Activated CD4-positive, alpha-beta T cell treated with anti-CD3 and anti-CD28 coated beads, Interleukin-2, Interleukin-6, amounts not matched to agents 100 ng/mL and 50 ng/mL, durations not matched to agents 16 hours and 8 hours (primary cell): Measurements from ENCODE around the gene CPED1.
"Not testable (repeated sequence)": the region's sequence is repeated elsewhere in the genome, so short reads cannot be mapped to it uniquely, and the experiment has no call there.

Source experiments
- DNase-seq: peaks from one replicate; pipeline ENCODE4 v3.0.0-alpha.2; 2020

Gene CPED1

GRCh38 chr7:121102619-121103018, 114.1 kb downstream of the CPED1 start:
- no peak for DNase-seq

DNA sequence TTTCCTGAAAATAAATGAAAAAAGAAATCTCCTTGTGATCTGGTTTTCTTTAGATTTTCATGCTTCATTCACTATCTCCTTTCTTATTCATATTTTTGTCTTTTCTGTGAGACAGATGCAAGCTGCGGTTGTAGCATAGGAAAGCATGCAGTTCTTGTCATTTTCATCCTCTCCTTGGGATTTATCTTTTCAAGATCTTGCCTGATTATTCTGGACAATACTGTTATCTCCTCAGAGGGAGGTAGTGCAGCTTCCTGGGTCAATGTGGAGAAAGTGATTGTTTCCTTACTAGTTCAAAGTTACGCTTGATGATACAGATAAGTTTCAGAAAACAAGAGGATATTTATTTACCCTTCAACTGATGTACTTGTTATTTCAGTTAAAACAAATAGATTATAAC, 114.6 kb downstream of the CPED1 start:
- no peak for DNase-seq

GRCh38 chr7:121103579-121103978, 115.1 kb downstream of the CPED1 start:
- no peak for DNase-seq

DNA sequence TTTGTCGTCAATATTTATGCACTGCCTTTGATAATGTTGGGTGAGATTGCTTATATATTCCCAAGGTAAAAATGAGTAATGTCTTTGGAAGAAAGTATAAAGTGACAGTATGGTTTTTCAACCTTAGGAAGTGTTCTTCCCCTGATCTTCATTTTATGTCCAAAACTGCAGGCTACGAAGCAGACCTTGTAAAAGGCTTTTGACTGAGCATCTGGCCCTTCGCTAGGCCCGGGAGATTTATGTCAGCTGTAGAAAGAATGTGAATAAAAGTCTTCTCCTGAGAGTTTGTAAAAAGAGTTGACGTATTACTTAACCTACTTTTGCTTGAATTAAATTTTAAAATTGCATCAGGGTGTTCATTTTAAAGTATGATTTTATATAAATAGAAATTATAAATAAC, 116.8 kb downstream of the CPED1 start:
- no peak for DNase-seq

GRCh38 chr7:121107923-121108498, 119.5 kb downstream of the CPED1 start:
- peak; percentile 68 for DNase-seq

DNA sequence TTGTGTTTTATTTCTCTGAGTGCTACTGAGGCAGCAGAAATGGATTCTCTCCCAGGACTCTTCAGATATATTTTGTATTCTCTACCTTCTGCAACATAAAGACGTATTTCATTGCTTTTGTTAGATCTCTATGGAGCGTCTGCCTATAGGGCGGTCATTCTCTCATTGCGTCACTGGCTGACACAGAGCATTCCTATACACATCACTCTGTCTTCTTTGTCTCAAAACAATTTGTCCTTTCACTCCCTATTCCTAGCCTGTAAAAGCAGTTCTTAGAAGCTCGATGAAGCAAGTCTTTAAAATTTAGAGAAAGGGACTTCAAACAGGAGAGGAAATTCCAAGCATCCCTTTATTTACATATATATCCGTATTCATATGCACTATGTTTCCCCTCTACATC, 120.6 kb downstream of the CPED1 start:
- no peak for DNase-seq

GRCh38 chr7:121113288-121113687, 124.8 kb downstream of the CPED1 start:
- DNase-seq, result no peak

DNA sequence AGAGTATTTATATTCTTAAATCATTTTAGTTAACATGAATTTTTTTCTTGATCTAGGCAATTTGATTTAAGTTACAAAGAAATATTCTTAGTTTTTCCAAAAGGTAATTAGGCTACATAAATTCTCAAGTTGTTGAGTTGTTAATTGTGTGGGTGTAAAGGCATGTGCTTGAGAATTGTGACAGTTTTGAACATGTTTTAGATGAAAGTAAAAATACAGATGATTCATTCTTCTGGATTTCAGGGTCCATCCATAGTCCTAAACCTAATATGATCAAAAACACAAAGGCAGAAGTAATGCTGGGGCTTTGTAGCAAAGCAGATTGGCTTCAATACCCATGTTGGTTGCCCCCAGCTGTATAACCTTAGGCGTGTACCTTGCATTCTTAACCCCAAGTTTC, 127.9 kb downstream of the CPED1 start:
- DNase-seq, result no peak

- DNase-seq, result no peak
These were observed 130.5 kb downstream of the CPED1 start for GRCh38 chr7:121119047-121119446.

DNA sequence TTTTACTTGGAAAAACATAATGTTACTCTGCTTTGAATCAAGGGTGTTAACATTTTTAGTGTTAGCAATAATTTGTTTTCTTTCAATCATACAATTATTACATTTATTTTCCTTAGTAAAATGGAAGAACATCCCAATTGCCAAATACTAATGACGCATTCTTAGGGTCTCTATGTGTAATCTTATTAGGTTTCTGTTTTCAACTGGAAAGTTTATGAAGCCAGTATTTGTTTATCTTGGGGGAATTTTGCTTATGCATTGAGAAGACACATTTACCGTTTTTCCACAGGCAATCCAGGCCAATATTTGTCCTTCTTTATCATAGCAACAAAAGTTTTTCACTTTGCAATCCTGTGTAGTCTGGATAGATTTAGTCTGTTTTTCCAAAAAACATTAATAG, 134.5 kb downstream of the CPED1 start:
- DNase-seq, result no peak

DNA sequence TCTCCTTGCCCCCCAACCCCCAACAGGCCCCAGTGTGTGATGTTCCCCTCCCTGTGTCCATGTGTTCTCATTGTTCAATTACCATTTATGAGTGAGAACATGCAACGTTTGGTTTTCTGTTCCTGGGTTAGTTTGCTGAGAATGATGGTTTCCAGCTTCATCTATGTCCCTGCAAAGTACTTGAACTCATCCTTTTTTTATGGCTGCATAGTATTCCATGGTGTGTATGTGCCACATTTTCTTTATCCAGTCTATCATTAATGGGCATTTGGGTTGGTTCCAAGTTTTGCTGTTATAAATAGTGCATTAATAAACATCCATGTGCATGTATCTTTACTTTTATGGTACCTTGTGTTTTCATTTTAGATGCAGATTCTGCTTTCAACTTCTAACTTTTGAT, 136.9 kb downstream of the CPED1 start:
- DNase-seq, result not testable (repeated sequence)

- no peak for DNase-seq
These were observed 137.7 kb downstream of the CPED1 start for GRCh38 chr7:121126201-121126600.

DNA sequence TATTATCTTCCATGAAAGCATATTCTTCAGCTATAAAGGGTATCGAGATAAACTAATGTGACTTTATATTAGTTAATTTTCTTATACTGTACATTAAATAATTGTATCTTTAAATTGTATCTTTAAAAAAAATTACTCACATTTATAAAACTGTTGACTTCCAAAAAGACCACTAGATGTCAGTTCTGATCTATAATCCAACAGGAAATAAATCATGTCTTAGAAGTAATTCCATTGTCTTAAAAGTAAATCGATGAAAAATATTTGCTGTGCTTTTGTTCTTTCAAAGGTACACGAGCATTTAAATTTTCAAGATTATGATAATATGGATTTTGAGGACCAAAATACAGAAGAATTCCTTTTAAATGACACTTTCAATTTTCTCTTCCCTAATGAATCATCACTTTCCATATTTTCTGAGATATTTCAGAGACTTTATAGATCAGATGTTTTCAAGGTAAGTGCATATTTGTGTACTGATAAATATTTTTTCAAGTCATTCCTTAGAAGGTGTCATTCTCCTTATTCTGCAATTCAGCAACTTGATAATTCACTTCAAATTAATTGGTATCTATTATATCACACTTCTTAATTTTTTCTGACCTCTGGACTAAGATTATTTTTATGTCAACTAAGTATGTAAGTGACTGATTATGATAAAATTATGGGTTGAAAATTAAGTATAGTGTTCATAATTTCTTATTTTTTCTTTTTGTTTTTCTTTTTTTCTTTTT, 138.5 kb downstream of the CPED1 start:
- no peak for DNase-seq

GRCh38 chr7:121132940-121133339, 144.4 kb downstream of the CPED1 start:
- no peak for DNase-seq

- DNase-seq, result no peak
These were observed 144.9 kb downstream of the CPED1 start for GRCh38 chr7:121133444-121133843.

DNA sequence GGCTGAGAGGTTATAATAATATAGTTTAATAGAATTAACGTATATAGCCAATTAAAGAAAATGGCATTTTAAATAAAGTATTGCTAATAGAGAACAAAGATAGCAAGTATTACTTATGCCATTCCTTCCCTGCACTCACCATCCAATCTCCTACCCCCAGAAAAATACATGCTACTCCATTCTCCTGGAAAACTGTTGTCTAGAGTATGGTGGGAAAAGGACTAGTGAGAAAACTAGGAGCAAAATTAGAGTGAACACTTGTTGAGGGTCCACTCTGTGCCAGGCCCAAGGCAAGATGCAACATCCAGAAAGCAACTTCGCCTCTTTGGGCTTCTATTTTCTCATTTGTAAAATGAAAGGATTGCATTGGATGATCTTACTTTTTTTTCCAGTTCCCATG, 149.1 kb downstream of the CPED1 start:
- DNase-seq, result no peak

DNA sequence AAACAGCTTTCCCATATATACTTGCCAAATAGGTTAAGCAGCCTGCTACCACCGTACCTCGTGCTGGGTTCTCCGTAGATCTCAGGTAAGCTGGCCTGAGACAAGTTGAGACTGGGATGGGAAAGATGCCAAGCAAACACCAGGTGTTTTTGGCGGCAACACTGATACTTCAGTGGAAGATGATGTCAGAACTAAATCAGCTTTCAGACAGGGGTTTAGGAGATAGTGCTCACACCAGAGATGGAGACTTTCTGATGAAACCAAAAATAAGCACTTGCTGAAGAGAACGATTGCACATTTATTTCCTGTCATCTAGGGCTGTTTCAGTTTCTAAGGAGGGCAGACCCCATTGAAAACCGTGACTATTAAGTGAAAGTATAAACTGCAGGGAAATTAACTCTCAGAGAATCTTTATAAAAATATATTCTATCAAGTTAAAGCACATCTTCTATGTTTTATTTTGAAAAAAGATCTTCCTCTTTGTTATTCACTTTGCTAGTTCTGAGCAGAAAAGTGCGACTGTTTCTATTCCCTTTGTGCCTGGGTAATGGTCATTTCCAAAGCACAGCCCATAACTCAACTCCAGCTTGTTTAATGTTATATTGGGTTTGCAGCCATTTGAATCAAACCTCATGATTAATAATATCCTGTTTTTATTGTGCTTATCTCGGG, 149.9 kb downstream of the CPED1 start:
- DNase-seq, result peak; percentile 37

DNA sequence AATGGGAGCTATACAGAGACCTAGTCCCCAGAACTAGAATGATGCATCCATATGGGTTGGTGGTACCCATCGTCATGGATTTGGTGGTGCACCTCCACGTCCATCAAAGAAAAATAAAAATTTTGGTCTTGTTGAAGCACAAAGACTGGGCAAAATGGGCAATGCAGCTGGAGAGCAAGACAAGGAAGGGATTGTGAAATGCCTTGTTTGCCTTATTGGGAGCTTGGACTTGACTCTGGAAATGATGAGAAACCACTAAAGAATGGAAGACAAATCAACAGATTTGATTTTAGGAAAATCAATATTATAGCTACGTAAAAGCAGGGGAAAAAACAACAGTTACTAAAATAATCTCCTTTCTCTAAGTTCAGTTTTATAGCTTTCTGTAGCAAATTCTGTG, 150.9 kb downstream of the CPED1 start:
- DNase-seq, result no peak

GRCh38 chr7:121140790-121141189, 152.3 kb downstream of the CPED1 start:
- no peak for DNase-seq

DNA sequence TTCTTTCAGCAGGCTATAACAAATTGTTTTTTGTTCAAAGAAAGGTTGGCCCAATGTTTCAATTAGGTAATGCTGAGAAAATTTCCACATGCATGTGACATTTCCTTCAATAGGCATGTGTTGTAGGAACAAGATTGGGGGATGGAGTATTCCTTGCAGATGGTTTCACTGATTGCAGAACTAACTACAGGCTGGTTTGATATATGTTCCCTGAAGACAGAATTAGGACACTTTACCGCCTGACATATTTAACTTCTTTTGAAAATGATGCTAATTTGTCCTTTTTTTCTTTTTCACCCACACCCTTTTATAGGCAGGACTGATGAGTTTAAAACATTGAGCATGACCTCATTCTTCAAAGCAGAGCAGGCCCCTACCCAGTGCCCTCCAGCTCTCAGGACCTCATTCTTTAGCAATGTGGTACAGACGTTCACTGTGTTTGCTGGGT, 163.3 kb downstream of the CPED1 start:
- DNase-seq, result no peak

DNA sequence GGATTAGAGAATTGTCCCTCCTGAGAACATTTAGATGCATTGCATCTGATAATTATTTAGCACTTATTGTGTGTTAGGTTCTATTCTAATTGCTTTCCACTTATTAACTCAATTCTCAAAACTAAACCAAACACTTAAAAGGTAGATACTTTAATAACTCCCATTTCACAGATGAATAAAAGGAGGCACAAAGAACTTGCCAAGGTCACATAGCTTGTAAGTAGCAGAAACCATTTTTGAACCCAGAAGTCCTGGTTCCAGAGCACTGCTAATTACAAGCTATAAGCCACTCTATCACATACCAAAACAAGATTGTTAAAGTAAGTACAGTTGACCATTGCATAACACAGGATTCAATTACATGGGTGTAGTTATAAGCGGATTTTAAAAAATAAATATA, 164.9 kb downstream of the CPED1 start:
- DNase-seq, result no peak

DNA sequence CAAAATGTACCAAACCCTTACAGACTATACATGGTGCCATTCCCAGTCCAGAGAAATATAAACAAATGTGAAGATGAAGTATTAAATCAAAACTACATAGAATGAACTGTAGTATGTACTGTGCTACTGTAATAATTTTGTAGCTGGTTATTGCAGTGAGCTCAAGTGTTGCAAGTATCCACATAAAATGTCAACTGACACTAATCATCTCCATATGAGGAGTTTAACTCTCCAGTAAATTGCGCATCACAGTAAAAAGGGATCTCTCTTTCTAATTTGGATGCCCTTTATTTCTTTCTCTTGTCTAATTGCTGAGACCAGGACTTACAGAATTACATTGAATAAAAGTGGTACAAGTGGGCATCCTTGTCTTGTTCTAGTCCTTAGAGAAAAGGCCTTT, 165.5 kb downstream of the CPED1 start:
- DNase-seq, result no peak

DNA sequence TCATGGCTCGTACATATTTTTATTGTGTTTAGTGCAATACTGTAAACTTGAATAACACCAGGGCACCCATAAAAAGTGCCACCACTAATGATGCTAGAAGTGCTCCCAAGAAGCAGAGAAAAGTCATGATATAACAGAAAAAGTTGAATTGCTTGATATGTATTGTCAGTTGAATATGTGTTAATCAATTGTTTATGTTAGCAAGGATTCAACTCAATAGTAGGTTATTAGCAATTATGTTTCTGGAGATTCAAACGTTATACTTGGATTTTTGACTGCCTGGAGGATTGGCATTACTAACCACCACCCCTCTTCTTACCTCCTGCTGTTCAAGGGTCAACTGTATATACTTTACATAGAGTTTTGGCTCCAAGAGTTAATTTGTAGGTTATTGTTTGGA, 168.3 kb downstream of the CPED1 start:
- DNase-seq, result no peak

DNA sequence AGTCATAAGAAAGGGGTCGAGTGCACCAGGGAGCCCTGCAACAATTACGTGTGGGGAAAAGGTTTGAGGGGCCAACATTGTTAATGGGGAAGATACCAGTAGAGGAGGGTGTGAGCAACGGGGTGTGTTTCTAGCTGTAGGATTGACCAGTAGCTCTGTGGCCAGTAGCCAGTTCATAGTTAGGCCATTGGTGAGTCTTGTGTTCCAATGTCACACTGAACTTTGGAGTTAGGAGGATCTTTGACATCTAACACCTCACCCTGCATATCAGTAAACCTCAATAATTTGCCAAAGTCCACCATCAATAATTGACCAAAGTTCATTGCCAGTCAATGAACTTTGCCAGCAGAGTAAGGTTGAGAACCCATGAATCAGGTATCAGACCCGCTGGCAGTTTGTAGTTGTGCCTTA, 168.8 kb downstream of the CPED1 start:
- DNase-seq, result no peak
